ENCODE measurements around the gene ADARB1. TPM values are rescaled to one million over a fixed set of nuclear protein-coding genes. Genes with fewer than 3 reads are reported as not detected.

The ADARB1 gene
- total RNA-seq, 1 experiment from 2014 or later = 15.8 TPM

GRCh38 chr21:45179568-45180245 is 105.3 kb downstream of the ADARB1 start:
- no peaks in the 10 kb centered on the region for H4K20me1 ChIP-seq (ENCODE audit: control insufficient read depth, insufficient read depth, insufficient read length)
- no peak overlapping the region for H3K4ac ChIP-seq (ENCODE audit: low read depth, low read length)
- no peak overlapping the region for H3K18ac ChIP-seq (ENCODE audit: insufficient read length, low read depth, low read length)
- no peak overlapping the region for H2BK12ac ChIP-seq (ENCODE audit: insufficient read length, low read depth, low read length)
- no peak overlapping the region for H3T11ph ChIP-seq (ENCODE audit: low read length)
- H3K4me2 ChIP-seq (ENCODE audit: insufficient read depth, insufficient read length, low read length) = no peak overlapping the region
- Mint-ChIP-seq H3K27me3 (ENCODE audit: low read depth) (no peaks in the 10 kb centered on the region), H3K4me3 (no peak overlapping the region), H3K4me1 (peaks cover 7 to 9% of the 10 kb centered on the region in 2 experiments), H3K9me3 (no peaks in the 10 kb centered on the region), H3K27ac (no peak overlapping the region), H3K36me3 (ENCODE audit: insufficient read depth in 1 of 3, low read depth in 3 of 3) (peaks cover 4 to 13% (median 8%) of the 10 kb centered on the region in 3 experiments; a peak in 4 of 7 replicates)
- no peak overlapping the region for H3K56ac ChIP-seq (ENCODE audit: insufficient read length, low read depth, low read length)
- H3K23ac ChIP-seq (ENCODE audit: insufficient read length, low read depth, low read length) = no peak overlapping the region
- WGBS (ENCODE audit: extremely low coverage, insufficient read length, low lambda C conversion rate) = no CpG with 5 or more reads among the region's 20 CpGs
- no peak for DNase-seq
- no peak overlapping the region for H3K14ac ChIP-seq (ENCODE audit: insufficient read depth, low read length)
- no peak overlapping the region for H3K27ac ChIP-seq (ENCODE audit: insufficient read length, low read depth, low read length)
- H2BK15ac ChIP-seq (ENCODE audit: low read depth, low read length) = no peak overlapping the region
- H2AFZ ChIP-seq (ENCODE audit: low read length) = no peak overlapping the region
- TF ChIP-seq CTCF (conservative IDR thresholded peaks at IDR 0.05) = no peak
- H2BK120ac ChIP-seq (ENCODE audit: low read depth, low read length, poor library complexity, severe bottlenecking) = no peak overlapping the region
- H4K91ac ChIP-seq (ENCODE audit: insufficient read length, low read depth, low read length) = no peak overlapping the region
- H2BK20ac ChIP-seq (ENCODE audit: low read depth, low read length, poor library complexity, severe bottlenecking) = no peak overlapping the region
- no peaks in the 10 kb centered on the region for H3K27me3 ChIP-seq (ENCODE audit: insufficient read depth, low read length)
- H3K23me2 ChIP-seq (ENCODE audit: insufficient read length, low read depth, low read length, poor library complexity, severe bottlenecking) = no peaks in the 10 kb centered on the region
- H2AK5ac ChIP-seq (ENCODE audit: insufficient read length, low read length) = no peak overlapping the region
- no peak overlapping the region for H4K5ac ChIP-seq (ENCODE audit: insufficient read length, low read depth, low read length)
- H3K79me1 ChIP-seq (ENCODE audit: insufficient read depth, low read depth, low read length, poor library complexity, severe bottlenecking) = no peaks in the 10 kb centered on the region
- no peaks in the 10 kb centered on the region for H3K9me3 ChIP-seq (ENCODE audit: control insufficient read depth, low read depth, low read length)
- no peak overlapping the region for H2BK5ac ChIP-seq (ENCODE audit: insufficient read length, low read length)
- no peak overlapping the region for H4K8ac ChIP-seq (replicated peaks; ENCODE audit: insufficient read length, low read depth, low read length)
- H3K9ac ChIP-seq (ENCODE audit: extremely low read depth, insufficient read length, low read length) = no peak overlapping the region
- H3K4me1 ChIP-seq (ENCODE audit: insufficient read depth, low read length) = no peaks in the 10 kb centered on the region
- no peaks in the 10 kb centered on the region for H3K79me2 ChIP-seq (ENCODE audit: insufficient read depth, low read length)
